Left lung (tissue), 10 donors: Measurements from ENCODE around the gene DAP3. TPM values are rescaled to one million over a fixed set of nuclear protein-coding genes. Genes with fewer than 3 reads are reported as not detected.
"Not testable (repeated sequence)": the region's sequence is repeated elsewhere in the genome, so short reads cannot be mapped to it uniquely, and the experiment has no call there.

Experiments
- ATAC-seq: fragments of 200-7000 bp; cut with Tn5 transposase; one replicate; pipeline ENCODE4 v1.9.1; 2020; ENCODE audit warnings: moderate library complexity
- DNase-seq, 4 donors: peaks; one replicate each; pipeline ENCODE4 v3.0.0-alpha.2; 2013 to 2020
- H3K27ac ChIP-seq, 2 donors: fragments of 200-600 bp; sonication (generic) in 1 of 2; one replicate each; pipeline versions ENCODE4 v1.5.0 to v1.8.0; 2020 to 2021
- H3K27me3 ChIP-seq, 2 donors: fragments of 200-600 bp; sonication (generic) in 1 of 2; one replicate each; pipeline versions ENCODE4 v1.5.0 to v1.8.0; 2020 to 2021
- H3K36me3 ChIP-seq, 2 donors: fragments of 200-600 bp; sonication (generic) in 1 of 2; one replicate each; pipeline versions ENCODE4 v1.5.0 to v1.8.0; 2020 to 2021
- H3K4me1 ChIP-seq, 2 donors: fragments of 200-600 bp; one replicate each; pipeline ENCODE4 v1.8.0; 2021
- H3K4me3 ChIP-seq, 2 donors: fragments of 200-600 bp; sonication (generic) in 1 of 2; one replicate each; pipeline versions ENCODE4 v1.5.0 to v1.8.0; 2020 to 2021; ENCODE audit warnings: mild to moderate bottlenecking in 1 of 2
- H3K9me3 ChIP-seq, 2 donors: fragments of 200-600 bp; sonication (generic) in 1 of 2; one replicate each; pipeline versions ENCODE4 v1.5.0 to v1.8.0; 2020 to 2021
- CTCF ChIP-seq, 2 donors: fragments of 200-600 bp; sonication (generic) in 1 of 2; IDR thresholded peaks; one replicate each; pipeline versions ENCODE4 v1.5.0 to v1.8.0; 2021; ENCODE audit warnings: antibody characterized with exemption in 2 of 2
- intact Hi-C, 2 donors: fragments of 100-400 bp; cut with DNase I; formaldehyde crosslinking; loops; one replicate each; pipeline versions ENCODE4 v1.11.2 to v1.14.2; 2022
- polyA plus RNA-seq, 6 donors: library from polyadenylated mRNA; unstranded; fragments of 120-200 nt; gene quantifications; one replicate each; pipeline ENCODE4 v1.2.1, GENCODE V29; 2013; ENCODE audit not compliant: insufficient read length in 6 of 6
- total RNA-seq, 2 donors: library from RNA; stranded (reverse); fragmentation: NEBNext Ultra II Directional; extraction: Animal tissue kit (Norgen Biotek cat#: 25700); gene quantifications; one replicate each; pipeline ENCODE4 v1.2.1, GENCODE V29; 2021
- donor health status: DM: no; HTN: yes; CAD: no.
- donor health status: DM: no; HTN: no; CAD: no.

The DAP3 gene
- total and polyA plus RNA-seq, 8 donors = 71.7 to 141 (median 124) TPM

- H3K36me3 ChIP-seq = peaks cover 0 to 66% of the 10 kb centered on the region in 2 donors
- intact Hi-C loops = no loop called here
- no peak for TF ChIP-seq CTCF (IDR thresholded peaks at IDR 0.05)
Observed at GRCh38 chr1:155725142-155725541, 36.3 kb downstream of the DAP3 start.

GRCh38 chr1:155729031-155729898 is 40.4 kb downstream of the DAP3 start:
- H3K36me3 ChIP-seq = peaks cover 0 to 67% of the 10 kb centered on the region in 2 donors
- peak; percentile 31 to 56 for TF ChIP-seq CTCF (IDR thresholded peaks at IDR 0.05)
- H3K4me3 ChIP-seq = no peak overlapping the region
- no peaks in the 10 kb centered on the region for H3K27me3 ChIP-seq
- ATAC-seq (peak; percentile 87), DNase-seq (peak in 2 of 4 donors; percentile 29 to 62)
- no peaks in the 10 kb centered on the region for H3K4me1 ChIP-seq
- H3K27ac ChIP-seq = no peak overlapping the region
- intact Hi-C loops = no loop called here
- H3K9me3 ChIP-seq = no peaks in the 10 kb centered on the region

More at GRCh38 chr1:155725142-155725541, 36.3 kb downstream of the DAP3 start:
- H3K4me1 ChIP-seq = no peaks in the 10 kb centered on the region
- ATAC-seq (no peak), DNase-seq (no peak)
- no peak overlapping the region for H3K4me3 ChIP-seq
- no peak overlapping the region for H3K27ac ChIP-seq
- no peaks in the 10 kb centered on the region for H3K27me3 ChIP-seq
- no peaks in the 10 kb centered on the region for H3K9me3 ChIP-seq

- Histone ChIP-seq H3K4me1 (peaks cover 0 to 8% of the 10 kb centered on the region in 2 donors), H3K27ac (no peak overlapping the region), H3K36me3 (peaks cover 0 to 35% of the 10 kb centered on the region in 2 donors), H3K27me3 (no peaks in the 10 kb centered on the region), H3K4me3 (no peak overlapping the region), H3K9me3 (no peaks in the 10 kb centered on the region)
- intact Hi-C loops = no loop called here
- no peak for ATAC-seq
- no peak for TF ChIP-seq CTCF (IDR thresholded peaks at IDR 0.05)
- no peak for DNase-seq
Observed at GRCh38 chr1:155740995-155741394, 52.1 kb downstream of the DAP3 start.

GRCh38 chr1:155741908-155742307 is 53.0 kb downstream of the DAP3 start:
- TF ChIP-seq CTCF (IDR thresholded peaks at IDR 0.05) = no peak
- no peaks in the 10 kb centered on the region for H3K27me3 ChIP-seq
- H3K9me3 ChIP-seq = no peaks in the 10 kb centered on the region
- DNase-seq = no peak
- H3K27ac ChIP-seq = no peak overlapping the region
- ATAC-seq = no peak
- H3K4me3 ChIP-seq = no peak overlapping the region
- peaks cover 0 to 26% of the 10 kb centered on the region in 2 donors for H3K36me3 ChIP-seq
- intact Hi-C loops = no loop called here
- H3K4me1 ChIP-seq = peaks cover 0 to 8% of the 10 kb centered on the region in 2 donors

- peak overlapping the region; percentile 65 to 73 for H3K27ac ChIP-seq
- TF ChIP-seq CTCF (IDR thresholded peaks at IDR 0.05) = no peak
- intact Hi-C loops = no loop called here
Observed at GRCh38 chr1:155744711-155745283, 55.9 kb downstream of the DAP3 start.

GRCh38 chr1:155745284-155746228 is 56.7 kb downstream of the DAP3 start:
- peak; percentile 99 for ATAC-seq
- H3K4me1 ChIP-seq, intact Hi-C loops, H3K9me3 ChIP-seq, H3K27me3 ChIP-seq: not testable (repeated sequence)
- peak overlapping the region; percentile 53 to 58 for H3K4me3 ChIP-seq
- peak overlapping the region; percentile 65 to 73 for H3K27ac ChIP-seq
- DNase-seq = peak; percentile 88 to 97 (median 95)
- peaks cover 0 to 21% of the 10 kb centered on the region in 2 donors for H3K36me3 ChIP-seq

More at GRCh38 chr1:155744711-155745283, 55.9 kb downstream of the DAP3 start:
- DNase-seq (no peak), ATAC-seq (no peak)
- H3K4me1 ChIP-seq = peaks cover 0 to 8% of the 10 kb centered on the region in 2 donors
- H3K9me3 ChIP-seq = no peaks in the 10 kb centered on the region
- no peaks in the 10 kb centered on the region for H3K27me3 ChIP-seq
- peak overlapping the region; percentile 53 to 58 for H3K4me3 ChIP-seq
- peaks cover 0 to 17% of the 10 kb centered on the region in 2 donors for H3K36me3 ChIP-seq

- H3K9me3 ChIP-seq, H3K27ac ChIP-seq, ATAC-seq, H3K27me3 ChIP-seq, H3K4me1 ChIP-seq, DNase-seq, H3K4me3 ChIP-seq, intact Hi-C loops: not testable (repeated sequence)
- H3K36me3 ChIP-seq = peaks cover 0 to 39% of the 10 kb centered on the region in 2 donors
Observed at GRCh38 chr1:155747586-155747985, 58.7 kb downstream of the DAP3 start.
